Measurements from ENCODE around the gene AKAP13. TPM values are rescaled to one million over a fixed set of nuclear protein-coding genes. Genes with fewer than 3 reads are reported as not detected.

The AKAP13 gene
- total and polyA plus RNA-seq, 2 donors (not counting 1 experiment from before 2014, with no cell fraction given) = 73.8 to 358 TPM

DNA sequence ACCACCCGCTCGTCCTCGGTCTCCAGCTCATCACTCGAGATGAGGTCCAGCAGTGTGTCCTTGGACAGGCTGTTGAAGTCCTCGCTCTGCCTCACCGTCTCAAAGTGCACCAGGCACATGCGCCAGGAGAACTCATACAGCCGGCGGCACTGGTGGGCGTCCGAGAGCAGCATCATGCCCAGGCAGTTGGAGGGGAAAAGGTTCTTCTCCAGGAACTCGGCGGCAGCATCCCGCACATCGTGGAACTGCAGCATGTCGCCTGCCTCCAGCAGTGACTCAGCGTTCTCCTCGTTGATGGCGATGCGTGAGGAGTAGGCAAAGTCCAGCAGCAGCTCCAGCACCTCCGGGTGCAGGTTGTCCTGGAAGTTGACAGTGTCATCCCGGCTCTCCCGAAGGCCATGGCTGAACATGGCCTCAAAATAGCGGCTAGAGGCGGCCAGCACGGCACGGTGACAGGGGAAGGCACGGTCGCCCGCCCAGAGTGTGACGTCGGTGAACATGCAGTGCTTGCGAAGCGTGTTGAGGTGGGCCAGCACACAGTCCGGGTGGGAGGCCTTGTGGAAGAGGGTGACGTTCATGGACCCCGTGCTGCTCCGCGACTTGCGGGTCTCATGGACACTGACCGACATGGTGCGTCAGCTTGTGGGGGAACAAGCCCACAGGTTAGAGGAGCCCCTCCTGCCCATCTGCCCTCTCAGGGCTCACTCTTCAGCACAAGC lies 388.9 kb downstream of the AKAP13 start:
- ATAC-seq (ENCODE audit: low read depth) = no peak
- Mint-ChIP-seq H3K9me3 (ENCODE audit: insufficient read depth) (no peaks in the 10 kb centered on the region), H3K27ac (no peak overlapping the region), H3K4me1 (no peaks in the 10 kb centered on the region), H3K4me3 (no peak overlapping the region), H3K27me3 (no peaks in the 10 kb centered on the region)
- intact Hi-C loops (cut with micrococcal nuclease) = no loop called here
- POLR2A ChIA-PET = interaction anchor here (0.6 kb wide), 1 partner anchor 755 kb away, joined by 3 read pairs; no protein-coding TSS in a partner anchor
- Histone ChIP-seq H2AFZ (ENCODE audit: insufficient read depth, low read depth, low read length, poor library complexity, severe bottlenecking) (no peak overlapping the region), H3K4me3 (ENCODE audit: control extremely low read depth in 1 of 5, extremely low read depth in 1 of 5, insufficient read depth in 1 of 5, low read depth in 2 of 5, low read length in 4 of 5) (no peak overlapping the region), H3K27ac (ENCODE audit: low read length in 2 of 2) (no peak overlapping the region), H3K4me1 (ENCODE audit: control insufficient read depth in 2 of 2, insufficient read depth in 2 of 2, low read length in 2 of 2) (no peaks in the 10 kb centered on the region), H3K9ac (ENCODE audit: low read length) (no peak overlapping the region), H3K79me2 (ENCODE audit: control insufficient read depth, insufficient read depth, low read length) (peaks cover 6% of the 10 kb centered on the region), H3K27me3 (replicated peaks in 1 of 4; ENCODE audit: control extremely low read depth in 1 of 4, control insufficient read depth in 3 of 4, insufficient read depth in 4 of 4, low read length in 3 of 4) (no peaks in the 10 kb centered on the region), H3K4me2 (replicated peaks; ENCODE audit: low read depth, low read length, poor library complexity, severe bottlenecking) (no peak overlapping the region), H4K20me1 (ENCODE audit: control insufficient read depth, insufficient read depth, low read length, poor library complexity, severe bottlenecking) (no peaks in the 10 kb centered on the region), H3K9me3 (ENCODE audit: control extremely low read depth in 1 of 3, control insufficient read depth in 2 of 3, insufficient read depth in 1 of 3, low read length in 2 of 3) (peaks cover 0 to 2% (median 0%) of the 10 kb centered on the region in 3 donors), H3K36me3 (replicated peaks in 1 of 2; ENCODE audit: control extremely low read depth in 1 of 2, control insufficient read depth in 1 of 2, extremely low read depth in 1 of 2, insufficient read depth in 2 of 2, low read length in 1 of 2) (no peaks in the 10 kb centered on the region)
- no peak for TF ChIP-seq EZH2 (IDR thresholded peaks at IDR 0.05; ENCODE audit: borderline replicate concordance, insufficient read depth, low read depth, low read length, poor library complexity, severe bottlenecking)
- CTCF ChIA-PET = no interaction called here
- no peak for DNase-seq
- WGBS (ENCODE audit: insufficient coverage) = 98% methylated on average over 40 of the region's 42 CpGs

DNA sequence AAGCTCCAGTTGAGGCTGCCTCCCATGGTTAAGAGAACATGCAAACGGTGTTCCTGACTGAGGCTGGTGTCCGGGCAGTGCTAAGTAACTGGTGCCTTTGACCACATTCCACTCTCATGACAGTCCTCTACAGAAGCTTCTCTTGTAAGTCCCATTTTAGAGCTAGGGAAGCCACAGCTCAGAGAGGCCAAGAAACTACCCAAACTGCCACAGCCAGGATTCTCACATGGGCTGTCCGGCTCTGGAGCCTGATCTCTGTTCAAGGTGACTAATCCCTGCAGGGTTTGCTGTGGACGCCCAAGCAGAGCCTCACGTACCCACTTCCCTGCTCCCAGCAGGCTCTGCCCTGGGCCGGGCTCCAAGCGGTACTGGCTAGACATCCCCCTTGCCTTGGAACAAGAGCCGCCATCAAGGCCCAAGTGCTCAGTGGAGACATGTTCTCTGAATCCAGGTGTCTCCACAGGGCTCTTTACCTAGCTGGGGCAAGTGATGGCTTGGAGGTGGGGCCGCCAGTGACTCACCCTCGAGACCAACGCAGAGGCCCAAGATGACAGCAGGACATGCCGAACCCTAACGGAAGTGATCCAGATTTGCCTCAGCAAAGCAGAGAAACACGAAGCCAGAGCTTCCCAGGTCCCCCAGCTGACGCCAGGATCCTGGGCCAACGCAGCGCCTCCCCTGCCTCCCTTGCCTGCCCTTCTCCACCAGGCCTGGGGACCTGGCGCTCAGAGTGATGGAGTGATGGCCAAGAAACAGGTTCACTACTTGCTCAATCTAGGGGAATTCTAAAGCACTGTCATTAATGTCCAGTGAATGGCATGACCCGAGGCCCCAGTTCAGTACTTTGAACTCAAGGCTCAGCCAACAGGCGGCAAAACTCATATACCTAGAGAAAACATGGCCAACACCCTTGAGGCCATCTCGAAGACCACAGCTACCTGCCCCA lies 390.0 kb downstream of the AKAP13 start:
- H3K4me2 ChIP-seq (replicated peaks; ENCODE audit: low read depth, low read length, poor library complexity, severe bottlenecking) = no peak overlapping the region
- intact Hi-C loops (cut with micrococcal nuclease) = no loop called here
- no peak overlapping the region for H3K9ac ChIP-seq (ENCODE audit: low read length)
- Mint-ChIP-seq H3K4me1 (no peaks in the 10 kb centered on the region), H3K27me3 (no peaks in the 10 kb centered on the region), H3K27ac (no peak overlapping the region), H3K4me3 (no peak overlapping the region), H3K9me3 (ENCODE audit: insufficient read depth) (no peaks in the 10 kb centered on the region)
- TF ChIP-seq, protein P1, sequence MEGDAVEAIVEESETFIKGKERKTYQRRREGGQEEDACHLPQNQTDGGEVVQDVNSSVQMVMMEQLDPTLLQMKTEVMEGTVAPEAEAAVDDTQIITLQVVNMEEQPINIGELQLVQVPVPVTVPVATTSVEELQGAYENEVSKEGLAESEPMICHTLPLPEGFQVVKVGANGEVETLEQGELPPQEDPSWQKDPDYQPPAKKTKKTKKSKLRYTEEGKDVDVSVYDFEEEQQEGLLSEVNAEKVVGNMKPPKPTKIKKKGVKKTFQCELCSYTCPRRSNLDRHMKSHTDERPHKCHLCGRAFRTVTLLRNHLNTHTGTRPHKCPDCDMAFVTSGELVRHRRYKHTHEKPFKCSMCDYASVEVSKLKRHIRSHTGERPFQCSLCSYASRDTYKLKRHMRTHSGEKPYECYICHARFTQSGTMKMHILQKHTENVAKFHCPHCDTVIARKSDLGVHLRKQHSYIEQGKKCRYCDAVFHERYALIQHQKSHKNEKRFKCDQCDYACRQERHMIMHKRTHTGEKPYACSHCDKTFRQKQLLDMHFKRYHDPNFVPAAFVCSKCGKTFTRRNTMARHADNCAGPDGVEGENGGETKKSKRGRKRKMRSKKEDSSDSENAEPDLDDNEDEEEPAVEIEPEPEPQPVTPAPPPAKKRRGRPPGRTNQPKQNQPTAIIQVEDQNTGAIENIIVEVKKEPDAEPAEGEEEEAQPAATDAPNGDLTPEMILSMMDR (IDR thresholded peaks at IDR 0.05) = no peak
- TF ChIP-seq EZH2 (IDR thresholded peaks at IDR 0.05; ENCODE audit: borderline replicate concordance, insufficient read depth, low read depth, low read length, poor library complexity, severe bottlenecking) = no peak
- no peaks in the 10 kb centered on the region for H4K20me1 ChIP-seq (ENCODE audit: control insufficient read depth, insufficient read depth, low read length, poor library complexity, severe bottlenecking)
- H3K4me3 ChIP-seq (ENCODE audit: control extremely low read depth in 1 of 5, extremely low read depth in 1 of 5, insufficient read depth in 1 of 5, low read depth in 2 of 5, low read length in 4 of 5) = no peak overlapping the region
- WGBS (ENCODE audit: insufficient coverage) = 97% methylated on average over 17 of the region's 21 CpGs
- no peaks in the 10 kb centered on the region for H3K36me3 ChIP-seq (replicated peaks in 1 of 2; ENCODE audit: control extremely low read depth in 1 of 2, control insufficient read depth in 1 of 2, extremely low read depth in 1 of 2, insufficient read depth in 2 of 2, low read length in 1 of 2)
- ATAC-seq (ENCODE audit: low read depth) (no peak), DNase-seq (no peak)
- H3K4me1 ChIP-seq (ENCODE audit: control insufficient read depth in 2 of 2, insufficient read depth in 2 of 2, low read length in 2 of 2) = no peaks in the 10 kb centered on the region
- ChIA-PET POLR2A (interaction anchor here (0.6 kb wide), 1 partner anchor 756 kb away, joined by 3 read pairs; no protein-coding TSS in a partner anchor), CTCF (interaction anchor here (0.6 kb wide), 1 partner anchor 74 kb away, joined by 4 read pairs; no protein-coding TSS in a partner anchor)
- peaks cover 0 to 2% (median 0%) of the 10 kb centered on the region in 3 donors for H3K9me3 ChIP-seq (ENCODE audit: control extremely low read depth in 1 of 3, control insufficient read depth in 2 of 3, insufficient read depth in 1 of 3, low read length in 2 of 3)
- H3K27ac ChIP-seq (ENCODE audit: low read length in 2 of 2) = no peak overlapping the region
- no peaks in the 10 kb centered on the region for H3K27me3 ChIP-seq (replicated peaks in 1 of 4; ENCODE audit: control extremely low read depth in 1 of 4, control insufficient read depth in 3 of 4, insufficient read depth in 4 of 4, low read length in 3 of 4)
- peaks cover 6% of the 10 kb centered on the region for H3K79me2 ChIP-seq (ENCODE audit: control insufficient read depth, insufficient read depth, low read length)
- H2AFZ ChIP-seq (ENCODE audit: insufficient read depth, low read depth, low read length, poor library complexity, severe bottlenecking) = no peak overlapping the region

Measured in B cell (primary cell).